ENCODE measurements around the gene CGRRF1. TPM values are rescaled to one million over a fixed set of nuclear protein-coding genes. Genes with fewer than 3 reads are reported as not detected.

The CGRRF1 gene
- total and polyA plus RNA-seq, 2 of the 13 experiments (the other 11 are each of a cell fraction or from before 2014, with no cell fraction given), result 16.8 to 18.2 TPM

DNA sequence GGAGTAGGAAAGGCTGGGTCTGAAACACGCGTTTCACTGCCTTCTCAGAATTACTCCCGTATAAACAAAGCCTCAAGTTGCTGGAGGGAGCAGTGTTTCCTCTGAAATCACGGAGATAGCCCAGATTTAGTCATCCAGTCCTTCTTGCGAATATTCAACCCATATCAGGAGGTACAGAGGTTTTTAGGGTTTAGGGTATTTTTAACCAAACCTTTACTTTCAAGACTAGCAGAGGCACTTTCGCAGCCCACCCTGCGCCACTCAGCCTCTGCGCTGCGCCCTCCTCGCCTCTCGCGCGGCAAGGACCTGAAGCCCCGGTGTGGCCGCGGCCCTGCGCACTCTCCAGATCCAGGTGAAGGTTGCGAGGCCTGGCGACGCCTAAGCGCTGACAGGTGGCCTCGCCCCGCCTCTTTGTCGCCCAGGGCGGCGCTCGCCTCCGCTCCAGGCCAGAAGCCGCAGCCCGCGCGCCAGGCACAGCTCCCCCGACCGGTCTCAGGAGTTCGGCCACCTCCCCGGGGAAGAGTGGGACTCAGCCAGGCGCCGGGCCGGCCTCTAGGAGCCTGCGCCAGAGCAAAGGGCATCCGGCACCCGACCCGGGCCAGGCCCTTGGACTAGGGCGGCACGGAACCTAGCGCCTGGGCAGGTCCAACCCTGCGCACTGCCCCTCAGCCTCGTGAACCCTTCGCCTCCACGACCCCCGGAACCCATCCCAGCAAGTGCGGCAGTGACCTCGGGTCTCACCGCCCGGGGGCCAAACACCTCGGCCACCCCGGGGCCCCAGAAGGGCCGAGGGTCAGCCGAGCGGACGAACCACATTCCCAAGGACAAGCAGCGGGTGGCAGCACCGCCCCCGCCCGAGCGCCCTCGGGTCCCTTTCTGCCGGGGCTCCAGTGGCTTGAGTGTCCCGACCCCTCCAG lies 55.4 kb downstream of the CGRRF1 start (continued):
- TF ChIP-seq HDAC1 (CRISPR knock-in tag; IDR thresholded peaks at IDR 0.05) (peak; percentile 88; the same call in 1 of the 2 replicates), ZNF337 (CRISPR knock-in tag; IDR thresholded peaks at IDR 0.05; ENCODE audit: borderline replicate concordance, low read depth) (peak; percentile 77; the same call in 1 of the 2 replicates), RXRA (CRISPR knock-in tag; IDR thresholded peaks at IDR 0.05) (peak; percentile 78; the same call in 1 of the 2 replicates), ASH2L (IDR thresholded peaks at IDR 0.05; ENCODE audit: insufficient read length, low read depth, low read length) (peak; percentile 54), ZNF768 (CRISPR knock-in tag; IDR thresholded peaks at IDR 0.05) (peak; percentile 39; the same call in 1 of the 2 replicates), ESRRA (CRISPR knock-in tag; IDR thresholded peaks at IDR 0.05; ENCODE audit: low read depth) (peak; percentile 86), PHF8 (CRISPR knock-in tag; IDR thresholded peaks at IDR 0.05) (peak; percentile 81), ZNF670 (CRISPR knock-in tag; IDR thresholded peaks at IDR 0.05; ENCODE audit: borderline replicate concordance) (0 out of 2 replicates have a peak, but pooled peaks have one; percentile 35), ZNF501 (CRISPR knock-in tag; IDR thresholded peaks at IDR 0.05) (peak; percentile 87), SRY (CRISPR knock-in tag; IDR thresholded peaks at IDR 0.05) (0 out of 2 replicates have a peak, but pooled peaks have one; percentile 51)
- TF ChIP-seq, protein P1, sequence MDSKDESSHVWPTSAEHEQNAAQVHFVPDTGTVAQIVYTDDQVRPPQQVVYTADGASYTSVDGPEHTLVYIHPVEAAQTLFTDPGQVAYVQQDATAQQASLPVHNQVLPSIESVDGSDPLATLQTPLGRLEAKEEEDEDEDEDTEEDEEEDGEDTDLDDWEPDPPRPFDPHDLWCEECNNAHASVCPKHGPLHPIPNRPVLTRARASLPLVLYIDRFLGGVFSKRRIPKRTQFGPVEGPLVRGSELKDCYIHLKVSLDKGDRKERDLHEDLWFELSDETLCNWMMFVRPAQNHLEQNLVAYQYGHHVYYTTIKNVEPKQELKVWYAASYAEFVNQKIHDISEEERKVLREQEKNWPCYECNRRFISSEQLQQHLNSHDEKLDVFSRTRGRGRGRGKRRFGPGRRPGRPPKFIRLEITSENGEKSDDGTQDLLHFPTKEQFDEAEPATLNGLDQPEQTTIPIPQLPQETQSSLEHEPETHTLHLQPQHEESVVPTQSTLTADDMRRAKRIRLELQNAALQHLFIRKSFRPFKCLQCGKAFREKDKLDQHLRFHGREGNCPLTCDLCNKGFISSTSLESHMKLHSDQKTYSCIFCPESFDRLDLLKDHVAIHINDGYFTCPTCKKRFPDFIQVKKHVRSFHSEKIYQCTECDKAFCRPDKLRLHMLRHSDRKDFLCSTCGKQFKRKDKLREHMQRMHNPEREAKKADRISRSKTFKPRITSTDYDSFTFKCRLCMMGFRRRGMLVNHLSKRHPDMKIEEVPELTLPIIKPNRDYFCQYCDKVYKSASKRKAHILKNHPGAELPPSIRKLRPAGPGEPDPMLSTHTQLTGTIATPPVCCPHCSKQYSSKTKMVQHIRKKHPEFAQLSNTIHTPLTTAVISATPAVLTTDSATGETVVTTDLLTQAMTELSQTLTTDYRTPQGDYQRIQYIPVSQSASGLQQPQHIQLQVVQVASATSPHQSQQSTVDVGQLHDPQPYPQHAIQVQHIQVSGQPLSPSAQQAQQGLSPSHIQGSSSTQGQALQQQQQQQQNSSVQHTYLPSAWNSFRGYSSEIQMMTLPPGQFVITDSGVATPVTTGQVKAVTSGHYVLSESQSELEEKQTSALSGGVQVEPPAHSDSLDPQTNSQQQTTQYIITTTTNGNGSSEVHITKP (CRISPR knock-in tag; IDR thresholded peaks at IDR 0.05; ENCODE audit: low read depth), result peak; percentile 50; the same call in 1 of the 2 replicates
- TF ChIP-seq, protein P2, sequence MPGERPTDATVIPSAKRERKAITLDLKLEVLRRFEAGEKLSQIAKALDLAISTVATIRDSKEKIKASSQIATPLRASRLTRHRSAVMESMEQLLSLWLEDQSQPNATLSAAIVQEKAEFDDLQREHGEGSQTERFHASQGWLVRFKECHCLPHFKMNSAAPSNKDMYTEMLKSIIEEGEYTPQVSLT (CRISPR knock-in tag; IDR thresholded peaks at IDR 0.05; ENCODE audit: borderline replicate concordance, low read depth), result no peak
- TF ChIP-seq, protein P3, sequence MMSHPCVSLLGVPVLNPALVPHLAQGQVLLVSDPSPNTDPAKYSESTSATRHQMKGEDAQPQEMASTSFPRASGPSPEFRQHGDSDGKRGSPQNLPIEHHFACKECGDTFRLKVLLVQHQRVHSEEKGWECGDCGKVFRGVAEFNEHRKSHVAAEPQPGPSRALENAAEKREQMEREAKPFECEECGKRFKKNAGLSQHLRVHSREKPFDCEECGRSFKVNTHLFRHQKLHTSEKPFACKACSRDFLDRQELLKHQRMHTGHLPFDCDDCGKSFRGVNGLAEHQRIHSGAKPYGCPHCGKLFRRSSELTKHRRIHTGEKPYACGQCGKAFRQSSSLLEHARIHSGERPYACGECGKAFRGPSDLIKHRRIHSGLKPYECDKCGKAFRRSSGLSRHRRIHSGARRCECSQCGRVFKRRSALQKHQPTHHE (CRISPR knock-in tag; IDR thresholded peaks at IDR 0.05; ENCODE audit: borderline replicate concordance), result peak; percentile 75; the same call in 1 of the 2 replicates
- TF ChIP-seq, protein P4, sequence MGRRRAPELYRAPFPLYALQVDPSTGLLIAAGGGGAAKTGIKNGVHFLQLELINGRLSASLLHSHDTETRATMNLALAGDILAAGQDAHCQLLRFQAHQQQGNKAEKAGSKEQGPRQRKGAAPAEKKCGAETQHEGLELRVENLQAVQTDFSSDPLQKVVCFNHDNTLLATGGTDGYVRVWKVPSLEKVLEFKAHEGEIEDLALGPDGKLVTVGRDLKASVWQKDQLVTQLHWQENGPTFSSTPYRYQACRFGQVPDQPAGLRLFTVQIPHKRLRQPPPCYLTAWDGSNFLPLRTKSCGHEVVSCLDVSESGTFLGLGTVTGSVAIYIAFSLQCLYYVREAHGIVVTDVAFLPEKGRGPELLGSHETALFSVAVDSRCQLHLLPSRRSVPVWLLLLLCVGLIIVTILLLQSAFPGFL (CRISPR knock-in tag; IDR thresholded peaks at IDR 0.05), result no peak
- TF ChIP-seq, protein P5, sequence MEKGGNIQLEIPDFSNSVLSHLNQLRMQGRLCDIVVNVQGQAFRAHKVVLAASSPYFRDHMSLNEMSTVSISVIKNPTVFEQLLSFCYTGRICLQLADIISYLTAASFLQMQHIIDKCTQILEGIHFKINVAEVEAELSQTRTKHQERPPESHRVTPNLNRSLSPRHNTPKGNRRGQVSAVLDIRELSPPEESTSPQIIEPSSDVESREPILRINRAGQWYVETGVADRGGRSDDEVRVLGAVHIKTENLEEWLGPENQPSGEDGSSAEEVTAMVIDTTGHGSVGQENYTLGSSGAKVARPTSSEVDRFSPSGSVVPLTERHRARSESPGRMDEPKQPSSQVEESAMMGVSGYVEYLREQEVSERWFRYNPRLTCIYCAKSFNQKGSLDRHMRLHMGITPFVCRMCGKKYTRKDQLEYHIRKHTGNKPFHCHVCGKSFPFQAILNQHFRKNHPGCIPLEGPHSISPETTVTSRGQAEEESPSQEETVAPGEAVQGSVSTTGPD (CRISPR knock-in tag; IDR thresholded peaks at IDR 0.05), result no peak

Measured in HepG2 (cell line).